A549 treated with Hydrocortisone at 1 μM for 4 hours (cell line): ENCODE measurements around the gene QRSL1. TPM values are rescaled to one million over a fixed set of nuclear protein-coding genes. Genes with fewer than 3 reads are reported as not detected.

Source experiments
- total RNA-seq: library from RNA; stranded (reverse); fragments of 200-300 nt; extraction: Qiagen RNA extraction; gene quantifications from 5 replicates; pipeline ENCODE4 v1.2.3, GENCODE V29; 2022

Gene QRSL1, protein sequence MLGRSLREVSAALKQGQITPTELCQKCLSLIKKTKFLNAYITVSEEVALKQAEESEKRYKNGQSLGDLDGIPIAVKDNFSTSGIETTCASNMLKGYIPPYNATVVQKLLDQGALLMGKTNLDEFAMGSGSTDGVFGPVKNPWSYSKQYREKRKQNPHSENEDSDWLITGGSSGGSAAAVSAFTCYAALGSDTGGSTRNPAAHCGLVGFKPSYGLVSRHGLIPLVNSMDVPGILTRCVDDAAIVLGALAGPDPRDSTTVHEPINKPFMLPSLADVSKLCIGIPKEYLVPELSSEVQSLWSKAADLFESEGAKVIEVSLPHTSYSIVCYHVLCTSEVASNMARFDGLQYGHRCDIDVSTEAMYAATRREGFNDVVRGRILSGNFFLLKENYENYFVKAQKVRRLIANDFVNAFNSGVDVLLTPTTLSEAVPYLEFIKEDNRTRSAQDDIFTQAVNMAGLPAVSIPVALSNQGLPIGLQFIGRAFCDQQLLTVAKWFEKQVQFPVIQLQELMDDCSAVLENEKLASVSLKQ
- total RNA-seq = 7.1 to 9.6 TPM (median 7.7 TPM) in 5 replicates

DNA sequence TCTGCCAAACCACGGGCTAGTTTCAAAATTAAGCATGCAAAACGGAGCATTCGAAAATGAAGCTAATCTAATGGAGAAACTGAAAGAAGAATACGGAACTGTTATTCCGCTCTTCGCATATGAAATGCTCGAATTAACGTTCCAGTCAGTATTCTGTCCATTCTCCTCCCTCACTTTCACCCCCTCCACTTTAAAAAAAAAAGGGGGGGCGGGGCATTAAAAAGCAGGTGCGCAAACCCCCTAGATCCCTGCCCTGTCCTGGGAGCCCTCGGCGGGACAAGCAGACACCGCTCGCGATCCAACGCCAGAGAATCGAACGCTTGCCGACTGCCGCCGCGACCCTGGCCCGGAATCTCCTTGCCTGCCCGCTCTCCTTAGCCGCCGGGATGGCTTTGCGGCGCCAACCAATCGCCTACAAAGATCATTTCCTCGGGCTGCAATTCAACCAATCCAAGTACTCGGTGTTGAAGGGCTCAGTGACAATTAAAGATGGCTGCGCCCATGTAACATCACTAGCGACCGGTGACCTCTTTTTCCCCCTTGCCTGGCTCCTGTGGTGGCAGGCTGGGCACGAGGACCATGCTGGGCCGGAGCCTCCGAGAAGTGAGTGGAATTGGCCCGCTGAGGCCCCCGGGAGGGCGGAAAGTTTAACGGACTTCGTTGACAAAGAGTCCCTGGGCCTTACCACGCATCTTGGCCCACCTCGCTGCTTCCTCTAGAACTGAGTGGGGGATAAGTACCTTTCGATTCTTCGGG is at the start of gene QRSL1, which contains the start of gene RTN4IP1:
Gene QRSL1, plus strand, starts transcription at position 476 of the 756 bp plus-strand sequence. Its CDS starts 104 bp downstream, at position 580.
Gene RTN4IP1, minus strand, starts transcription at position 396 of the 756 bp plus-strand sequence. CDS start 477 bp downstream, outside the sequence.

Other genes with a start within 250 kb of the QRSL1 start
- gene RTN4IP1, start 80 bp upstream of the QRSL1 start, total RNA-seq = 9.2 to 11.1 TPM (median 10.4 TPM) in 5 replicates